HEK293 (cell line): ENCODE results near the gene EIF4E3.
A peak's percentile ranks its signal among the peaks of the same experiment; 100 is the strongest.

Experiments used
- CTCF ChIA-PET: fragments of 350-600 bp; formaldehyde crosslinking; extraction: SDS; loops from one replicate; lab custom pipeline; 2021; ENCODE audit warnings: antibody characterized with exemption; lab: Yijun Ruan, JAX
- POLR2A ChIA-PET: fragments of 300-600 bp; formaldehyde crosslinking; extraction: SDS; loops from one replicate; lab custom pipeline; 2020; ENCODE audit warnings: antibody characterized with exemption, inconsistent platforms; lab: Yijun Ruan, JAX
- H3K27ac ChIP-seq: fragments of 200-500 bp; sonication (Bioruptor generic); 2 replicates; pipeline ENCODE4 v1.5.1; 2014; ENCODE audit warnings: low read depth, low read length, control low read depth, inconsistent platforms; ENCODE audit errors: extremely low read depth
- H3K36me3 ChIP-seq, 2 experiments: fragments of 200-500 bp in 1 of 2; sonication (Bioruptor generic) in 1 of 2; 1 replicate in 1 of 2; 2 replicates in 1 of 2; pipeline ENCODE4 v1.5.1; 2014 to 2017; ENCODE audit warnings: inconsistent platforms in 2 of 2, low read length in 2 of 2; ENCODE audit not compliant: control insufficient read depth in 2 of 2, insufficient read depth in 1 of 2
- H3K4me1 ChIP-seq: fragments of 200-500 bp; sonication (Bioruptor generic); 2 replicates; pipeline ENCODE4 v1.5.1; 2014; ENCODE audit warnings: mild to moderate bottlenecking, low read length, inconsistent platforms; ENCODE audit not compliant: control insufficient read depth, insufficient read depth
- H3K4me3 ChIP-seq: 2 replicates; pipeline ENCODE4 v1.5.1; 2011; ENCODE audit warnings: low read depth, mild to moderate bottlenecking, control low read depth, low read length, moderate library complexity
- H3K9me3 ChIP-seq: fragments of 200-500 bp; sonication (Bioruptor generic); 2 replicates; pipeline ENCODE4 v1.5.1; 2014; ENCODE audit warnings: low read depth, low read length, inconsistent platforms; ENCODE audit not compliant: control insufficient read depth, insufficient read depth
- MEIS1 ChIP-seq: sonication (generic); formaldehyde crosslinking; IDR thresholded peaks from 2 replicates; pipeline ENCODE4 v1.8.1; 2022; ENCODE audit warnings: missing genetic modification reagents, mild to moderate bottlenecking, borderline replicate concordance
- MYNN ChIP-seq: fragments of 450-650 bp; formaldehyde crosslinking; IDR thresholded peaks from 2 replicates; pipeline ENCODE4 v1.5.1; 2016; ENCODE audit warnings: missing biosample characterization, missing genetic modification characterization, borderline replicate concordance
- SCRT1 ChIP-seq: fragments of 450-650 bp; formaldehyde crosslinking; IDR thresholded peaks from 2 replicates; pipeline ENCODE4 v1.5.1; 2016; ENCODE audit warnings: missing biosample characterization, missing genetic modification characterization, borderline replicate concordance
- ZBTB20 ChIP-seq: fragments of 450-650 bp; formaldehyde crosslinking; IDR thresholded peaks from 2 replicates; pipeline ENCODE4 v1.5.1; 2016; ENCODE audit warnings: missing biosample characterization, missing genetic modification characterization
- ZEB2 ChIP-seq: fragments of 450-650 bp; formaldehyde crosslinking; IDR thresholded peaks from 2 replicates; pipeline ENCODE4 v1.5.1; 2016; ENCODE audit warnings: missing biosample characterization, missing genetic modification characterization
- ZNF211 ChIP-seq: fragments of 450-650 bp; formaldehyde crosslinking; IDR thresholded peaks from 2 replicates; pipeline ENCODE4 v1.5.1; 2016; ENCODE audit warnings: low read depth, missing biosample characterization, missing genetic modification characterization
- ZNF23 ChIP-seq: fragments of 450-650 bp; formaldehyde crosslinking; IDR thresholded peaks from 2 replicates; pipeline ENCODE4 v1.5.1; 2016; ENCODE audit warnings: missing biosample characterization, missing genetic modification characterization, borderline replicate concordance
- ZNF335 ChIP-seq: fragments of 450-650 bp; formaldehyde crosslinking; conservative IDR thresholded peaks from 2 replicates; pipeline ENCODE4 v1.5.1; 2016; ENCODE audit warnings: missing biosample characterization, missing genetic modification characterization
- ZNF561 ChIP-seq: fragments of 450-650 bp; IDR thresholded peaks from 2 replicates; pipeline ENCODE4 v1.5.1; 2018; ENCODE audit warnings: missing biosample characterization, missing genetic modification characterization, borderline replicate concordance
- ZNF629 ChIP-seq: fragments of 450-650 bp; formaldehyde crosslinking; IDR thresholded peaks from 2 replicates; pipeline ENCODE4 v1.5.1; 2017; ENCODE audit warnings: missing biosample characterization, missing genetic modification characterization
- ZNF776 ChIP-seq: fragments of 450-650 bp; formaldehyde crosslinking; IDR thresholded peaks from 2 replicates; pipeline ENCODE4 v1.5.0; 2017; ENCODE audit warnings: missing biosample characterization, missing genetic modification characterization, borderline replicate concordance
- TF ChIP-seq, protein P1 (sequence below): fragments of 450-650 bp; formaldehyde crosslinking; conservative IDR thresholded peaks from 2 replicates; pipeline ENCODE4 v1.5.1; 2016; ENCODE audit warnings: low read depth, missing biosample characterization, missing genetic modification characterization
- TF ChIP-seq, protein P2 (sequence below): fragments of 450-650 bp; formaldehyde crosslinking; optimal IDR thresholded peaks from 2 replicates; pipeline ENCODE3; 2016; ENCODE audit warnings: missing biosample characterization, mild to moderate bottlenecking, missing genetic modification characterization

The EIF4E3 gene

DNA sequence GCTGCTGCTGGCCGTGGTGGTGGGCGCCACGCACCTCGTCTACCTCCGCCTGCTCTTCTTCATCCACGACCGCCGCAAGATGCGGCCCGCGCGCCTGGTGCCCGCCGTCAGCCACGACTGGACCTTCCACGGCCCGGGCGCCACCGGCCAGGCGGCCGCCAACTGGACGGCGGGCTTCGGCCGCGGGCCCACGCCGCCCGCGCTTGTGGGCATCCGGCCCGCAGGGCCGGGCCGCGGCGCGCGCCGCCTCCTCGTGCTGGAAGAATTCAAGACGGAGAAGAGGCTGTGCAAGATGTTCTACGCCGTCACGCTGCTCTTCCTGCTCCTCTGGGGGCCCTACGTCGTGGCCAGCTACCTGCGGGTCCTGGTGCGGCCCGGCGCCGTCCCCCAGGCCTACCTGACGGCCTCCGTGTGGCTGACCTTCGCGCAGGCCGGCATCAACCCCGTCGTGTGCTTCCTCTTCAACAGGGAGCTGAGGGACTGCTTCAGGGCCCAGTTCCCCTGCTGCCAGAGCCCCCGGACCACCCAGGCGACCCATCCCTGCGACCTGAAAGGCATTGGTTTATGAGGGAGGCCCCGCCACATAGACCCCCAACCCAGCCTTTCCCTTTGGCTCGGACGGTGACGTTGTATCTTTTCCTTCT, 29.5 kb upstream of the EIF4E3 start (continued):
- TF ChIP-seq MYNN (tag by site-specific recombination), result no peak
- TF ChIP-seq ZNF776, result no peak
- TF ChIP-seq, protein P1, sequence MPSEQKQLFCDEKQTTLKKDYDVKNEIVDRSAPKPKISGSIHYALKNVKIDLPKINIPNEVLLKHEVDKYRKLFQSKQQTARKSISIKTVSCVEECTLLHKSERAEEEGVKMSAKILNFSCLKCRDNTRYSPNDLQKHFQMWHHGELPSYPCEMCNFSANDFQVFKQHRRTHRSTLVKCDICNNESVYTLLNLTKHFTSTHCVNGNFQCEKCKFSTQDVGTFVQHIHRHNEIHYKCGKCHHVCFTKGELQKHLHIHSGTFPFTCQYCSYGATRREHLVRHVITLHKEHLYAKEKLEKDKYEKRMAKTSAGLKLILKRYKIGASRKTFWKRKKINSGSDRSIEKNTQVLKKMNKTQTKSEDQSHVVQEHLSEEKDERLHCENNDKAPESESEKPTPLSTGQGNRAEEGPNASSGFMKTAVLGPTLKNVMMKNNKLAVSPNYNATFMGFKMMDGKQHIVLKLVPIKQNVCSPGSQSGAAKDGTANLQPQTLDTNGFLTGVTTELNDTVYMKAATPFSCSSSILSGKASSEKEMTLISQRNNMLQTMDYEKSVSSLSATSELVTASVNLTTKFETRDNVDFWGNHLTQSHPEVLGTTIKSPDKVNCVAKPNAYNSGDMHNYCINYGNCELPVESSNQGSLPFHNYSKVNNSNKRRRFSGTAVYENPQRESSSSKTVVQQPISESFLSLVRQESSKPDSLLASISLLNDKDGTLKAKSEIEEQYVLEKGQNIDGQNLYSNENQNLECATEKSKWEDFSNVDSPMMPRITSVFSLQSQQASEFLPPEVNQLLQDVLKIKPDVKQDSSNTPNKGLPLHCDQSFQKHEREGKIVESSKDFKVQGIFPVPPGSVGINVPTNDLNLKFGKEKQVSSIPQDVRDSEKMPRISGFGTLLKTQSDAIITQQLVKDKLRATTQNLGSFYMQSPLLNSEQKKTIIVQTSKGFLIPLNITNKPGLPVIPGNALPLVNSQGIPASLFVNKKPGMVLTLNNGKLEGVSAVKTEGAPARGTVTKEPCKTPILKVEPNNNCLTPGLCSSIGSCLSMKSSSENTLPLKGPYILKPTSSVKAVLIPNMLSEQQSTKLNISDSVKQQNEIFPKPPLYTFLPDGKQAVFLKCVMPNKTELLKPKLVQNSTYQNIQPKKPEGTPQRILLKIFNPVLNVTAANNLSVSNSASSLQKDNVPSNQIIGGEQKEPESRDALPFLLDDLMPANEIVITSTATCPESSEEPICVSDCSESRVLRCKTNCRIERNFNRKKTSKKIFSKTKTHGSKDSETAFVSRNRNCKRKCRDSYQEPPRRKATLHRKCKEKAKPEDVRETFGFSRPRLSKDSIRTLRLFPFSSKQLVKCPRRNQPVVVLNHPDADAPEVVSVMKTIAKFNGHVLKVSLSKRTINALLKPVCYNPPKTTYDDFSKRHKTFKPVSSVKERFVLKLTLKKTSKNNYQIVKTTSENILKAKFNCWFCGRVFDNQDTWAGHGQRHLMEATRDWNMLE (tag by site-specific recombination), result no peak
- TF ChIP-seq MEIS1 (CRISPR knock-in tag), result no peak

DNA sequence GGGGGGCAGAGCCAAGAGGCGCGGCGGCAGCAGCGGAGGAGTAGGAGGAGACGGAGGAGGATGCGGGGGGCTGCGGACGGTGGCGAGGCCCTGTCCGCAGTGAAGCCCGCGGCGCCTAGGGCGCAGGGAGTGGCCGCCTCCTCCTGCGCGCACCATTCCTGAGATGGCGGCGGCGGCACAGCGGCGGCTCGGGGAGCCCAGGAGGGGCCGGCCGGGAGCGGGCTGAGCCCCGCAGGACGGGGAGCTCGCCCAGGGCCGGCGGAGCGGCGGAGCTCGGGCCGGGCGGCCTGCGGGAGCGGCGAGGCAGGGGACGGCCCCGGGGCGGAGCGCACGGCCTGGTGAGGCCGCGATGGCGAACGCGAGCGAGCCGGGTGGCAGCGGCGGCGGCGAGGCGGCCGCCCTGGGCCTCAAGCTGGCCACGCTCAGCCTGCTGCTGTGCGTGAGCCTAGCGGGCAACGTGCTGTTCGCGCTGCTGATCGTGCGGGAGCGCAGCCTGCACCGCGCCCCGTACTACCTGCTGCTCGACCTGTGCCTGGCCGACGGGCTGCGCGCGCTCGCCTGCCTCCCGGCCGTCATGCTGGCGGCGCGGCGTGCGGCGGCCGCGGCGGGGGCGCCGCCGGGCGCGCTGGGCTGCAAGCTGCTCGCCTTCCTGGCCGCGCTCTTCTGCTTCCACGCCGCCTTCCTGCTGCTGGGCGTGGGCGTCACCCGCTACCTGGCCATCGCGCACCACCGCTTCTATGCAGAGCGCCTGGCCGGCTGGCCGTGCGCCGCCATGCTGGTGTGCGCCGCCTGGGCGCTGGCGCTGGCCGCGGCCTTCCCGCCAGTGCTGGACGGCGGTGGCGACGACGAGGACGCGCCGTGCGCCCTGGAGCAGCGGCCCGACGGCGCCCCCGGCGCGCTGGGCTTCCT, 28.8 kb upstream of the EIF4E3 start, which contains the start of gene GPR27:
Gene GPR27 (plus strand): TSS at position 155 of the 909 bp plus-strand sequence. CDS start 195 bp downstream, at position 350.
- Histone ChIP-seq H3K4me1 (no peaks in the 10 kb centered on the region; the same call in 1 of the 2 replicates), H3K9me3 (no peaks in the 10 kb centered on the region), H3K27ac (peak within 1 kb of the TSS; percentile 76), H3K4me3 (peak within 1 kb of the TSS; percentile 56), H3K36me3 (no peaks in the 10 kb centered on the region)
- TF ChIP-seq, protein P2, sequence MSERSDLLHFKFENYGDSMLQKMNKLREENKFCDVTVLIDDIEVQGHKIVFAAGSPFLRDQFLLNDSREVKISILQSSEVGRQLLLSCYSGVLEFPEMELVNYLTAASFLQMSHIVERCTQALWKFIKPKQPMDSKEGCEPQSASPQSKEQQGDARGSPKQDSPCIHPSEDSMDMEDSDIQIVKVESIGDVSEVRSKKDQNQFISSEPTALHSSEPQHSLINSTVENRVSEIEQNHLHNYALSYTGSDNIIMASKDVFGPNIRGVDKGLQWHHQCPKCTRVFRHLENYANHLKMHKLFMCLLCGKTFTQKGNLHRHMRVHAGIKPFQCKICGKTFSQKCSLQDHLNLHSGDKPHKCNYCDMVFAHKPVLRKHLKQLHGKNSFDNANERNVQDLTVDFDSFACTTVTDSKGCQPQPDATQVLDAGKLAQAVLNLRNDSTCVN, result peak; percentile 46
- no peak for TF ChIP-seq ZNF629 (tag by site-specific recombination)
- TF ChIP-seq SCRT1, result no peak
- no peak for TF ChIP-seq ZNF23 (tag by site-specific recombination)
- POLR2A ChIA-PET, result interaction anchor here (1.0 kb wide), 1 partner anchor 9 kb away, joined by 4 read pairs; no protein-coding TSS in a partner anchor
- CTCF ChIA-PET, result interaction anchor here (1.1 kb wide), 1 partner anchor 121 kb away, joined by 3 read pairs; no protein-coding TSS in a partner anchor

DNA sequence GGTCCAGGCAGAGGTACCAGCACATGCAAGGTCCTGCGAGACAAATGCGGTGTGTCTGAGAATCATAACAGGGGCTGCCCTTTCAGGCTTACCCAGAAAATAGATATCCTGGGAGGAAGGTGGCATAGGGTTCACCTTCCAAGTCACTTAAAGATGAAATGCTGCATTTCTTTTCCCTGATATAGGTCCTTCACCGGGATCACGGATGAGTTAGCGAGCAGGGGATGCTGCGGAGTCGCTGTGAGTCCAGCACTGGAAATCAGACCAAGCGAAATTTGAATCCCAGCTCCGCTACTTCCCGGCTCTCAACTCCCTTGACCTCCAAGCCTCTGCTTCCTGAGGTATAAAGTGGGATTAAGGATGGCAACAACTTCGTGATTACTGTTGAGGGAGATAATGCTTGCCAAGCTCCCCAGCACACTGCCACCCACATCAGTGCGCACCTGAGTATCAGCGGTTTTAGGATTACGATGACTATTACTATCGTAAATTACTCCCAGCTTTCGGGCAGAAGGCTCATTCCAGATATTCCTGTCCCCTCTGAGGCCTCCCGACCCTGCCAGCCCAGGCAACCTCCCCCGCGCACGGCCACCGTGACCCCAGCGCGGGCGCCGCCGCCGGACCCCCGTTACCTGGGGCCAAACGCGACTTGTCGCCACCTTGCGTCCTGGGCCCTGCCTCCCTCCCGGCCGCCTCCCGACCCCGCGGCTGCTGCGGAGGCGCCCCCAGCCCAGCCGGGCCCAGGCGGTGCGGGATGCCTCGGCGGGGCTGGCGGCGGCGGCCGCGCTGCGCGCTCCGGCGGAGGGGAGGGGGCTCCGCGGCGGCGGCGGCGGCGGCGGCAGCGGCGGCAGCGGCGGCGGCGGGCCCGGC, 27.9 kb upstream of the EIF4E3 start:
- peak overlapping the region; percentile 56 for H3K4me3 ChIP-seq
- ChIA-PET POLR2A (interaction anchor here (1.0 kb wide), 1 partner anchor 10 kb away, joined by 4 read pairs; no protein-coding TSS in a partner anchor), CTCF (interaction anchor here (1.4 kb wide), 1 partner anchor 23 kb away, joined by 7 read pairs; no protein-coding TSS in a partner anchor)
- H3K36me3 ChIP-seq, result no peaks in the 10 kb centered on the region
- H3K27ac ChIP-seq, result peak overlapping the region; percentile 34; the same call in 1 of the 2 replicates
- no peak for TF ChIP-seq ZNF561 (tag by site-specific recombination)
- 0 out of 2 replicates have a peak, but pooled peaks have one; percentile 15 for TF ChIP-seq ZBTB20 (tag by site-specific recombination)
- TF ChIP-seq, protein P2, result peak; percentile 14
- TF ChIP-seq ZNF211, result no peak
- peak; percentile 45; the same call in 1 of the 2 replicates for TF ChIP-seq ZNF335
- TF ChIP-seq ZEB2 (tag by site-specific recombination), result 0 out of 2 replicates have a peak, but pooled peaks have one; percentile 20
- no peaks in the 10 kb centered on the region; the same call in 1 of the 2 replicates for H3K4me1 ChIP-seq
- H3K9me3 ChIP-seq, result no peaks in the 10 kb centered on the region
